Activated CD4-positive, CD25-positive, alpha-beta regulatory T cell (primary cell): ENCODE results near the gene FAM168A.

Source experiments
- DNase-seq, 4 experiments: peaks; one replicate each; lab custom pipeline; 2025; lab: John Stamatoyannopoulos, UW

Gene FAM168A

GRCh38 chr11:73367482-73368024, 230.4 kb downstream of the FAM168A start:
- DNase-seq = no peak

DNA sequence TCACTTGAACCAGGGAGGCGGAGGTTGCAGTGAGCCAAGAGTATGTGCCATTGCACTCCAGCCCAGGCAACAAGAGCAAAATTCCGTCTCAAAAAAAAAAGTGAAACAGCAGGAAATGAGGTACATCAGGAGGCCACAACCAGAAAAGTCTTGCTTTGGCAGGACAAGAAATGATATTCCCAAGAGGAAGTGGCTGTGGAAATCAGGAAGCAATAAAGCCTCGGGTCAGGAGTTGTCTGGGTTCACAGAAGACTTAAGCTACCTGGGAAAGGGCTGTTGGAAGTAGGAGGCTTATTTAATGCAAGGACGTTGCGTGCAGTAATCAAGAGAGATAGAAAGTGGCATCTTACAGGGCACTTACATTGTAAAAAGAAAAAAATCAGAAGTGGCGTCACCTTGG, 231.0 kb downstream of the FAM168A start:
- no peak for DNase-seq

DNA sequence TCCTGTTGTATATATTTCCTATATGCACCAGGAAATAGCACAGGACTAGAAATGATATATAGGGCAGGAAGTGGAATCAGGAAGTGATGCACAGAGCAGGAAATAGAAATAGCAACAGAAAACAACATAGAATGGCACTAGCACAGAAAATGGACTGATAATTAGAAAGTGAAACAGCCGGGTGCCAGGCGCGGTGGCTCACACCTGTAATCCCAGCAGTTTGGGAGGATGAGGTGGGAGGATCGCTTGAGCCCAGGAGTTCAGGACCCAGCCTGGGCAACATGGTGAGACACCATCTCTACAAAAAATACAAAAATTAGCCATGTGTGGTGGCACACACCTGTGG, 231.7 kb downstream of the FAM168A start:
- DNase-seq = no peak

- no peak for DNase-seq
These were observed 232.3 kb downstream of the FAM168A start for GRCh38 chr11:73365352-73366264.

DNA sequence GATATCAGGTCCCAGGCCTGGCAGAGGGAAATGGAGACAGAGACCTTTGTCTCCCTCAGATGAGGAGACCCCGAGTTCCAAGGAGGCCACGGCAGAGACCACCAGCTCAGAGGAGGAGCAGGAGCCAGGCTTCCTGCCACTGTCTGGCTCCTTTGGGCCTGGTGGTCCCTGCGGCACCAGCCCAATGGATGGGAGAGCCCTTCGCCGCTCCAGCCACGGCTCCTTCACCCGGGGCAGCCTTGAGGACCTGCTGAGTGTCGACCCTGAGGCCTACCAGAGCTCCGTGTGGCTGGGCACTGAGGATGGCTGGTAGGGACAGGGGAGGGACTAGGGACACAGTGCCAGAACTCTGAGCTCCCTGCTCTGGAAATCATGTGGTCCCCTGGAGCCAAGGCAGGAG, 234.8 kb downstream of the FAM168A start:
- no peak for DNase-seq

DNA sequence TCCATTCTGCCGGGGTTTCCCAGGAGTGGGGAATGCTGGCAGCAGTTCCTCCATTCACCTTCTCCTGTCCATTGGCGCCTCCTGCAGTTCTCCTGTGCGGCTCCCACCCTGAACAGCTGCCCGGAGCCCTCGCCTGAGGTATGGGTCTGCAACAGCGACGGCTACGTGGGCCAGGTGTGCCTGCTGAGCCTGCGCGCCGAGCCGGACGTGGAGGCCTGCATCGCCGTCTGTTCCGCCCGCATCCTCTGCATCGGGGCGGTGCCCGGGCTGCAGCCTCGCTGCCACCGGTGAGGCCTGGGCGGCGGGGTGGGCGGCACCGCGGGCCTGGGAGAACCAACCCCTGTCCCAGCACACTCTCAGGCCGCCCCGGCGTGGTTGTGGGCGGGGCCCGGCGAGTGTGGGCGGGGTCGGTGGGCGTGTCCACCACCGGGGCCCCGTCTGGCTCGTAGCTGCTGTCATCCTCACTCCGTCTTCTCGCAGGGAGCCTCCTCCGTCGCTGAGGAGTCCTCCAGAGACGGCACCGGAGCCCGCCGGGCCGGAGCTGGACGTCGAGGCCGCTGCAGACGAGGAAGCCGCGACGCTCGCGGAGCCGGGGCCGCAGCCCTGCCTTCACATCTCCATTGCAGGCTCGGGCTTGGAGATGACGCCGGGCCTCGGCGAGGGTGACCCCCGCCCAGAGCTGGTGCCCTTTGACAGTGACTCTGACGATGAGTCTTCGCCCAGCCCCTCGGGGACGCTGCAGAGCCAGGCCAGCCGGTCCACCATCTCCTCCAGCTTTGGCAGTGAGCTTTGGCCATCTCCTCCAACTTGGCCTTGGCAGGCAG, 235.7 kb downstream of the FAM168A start:
- no peak for DNase-seq

DNA sequence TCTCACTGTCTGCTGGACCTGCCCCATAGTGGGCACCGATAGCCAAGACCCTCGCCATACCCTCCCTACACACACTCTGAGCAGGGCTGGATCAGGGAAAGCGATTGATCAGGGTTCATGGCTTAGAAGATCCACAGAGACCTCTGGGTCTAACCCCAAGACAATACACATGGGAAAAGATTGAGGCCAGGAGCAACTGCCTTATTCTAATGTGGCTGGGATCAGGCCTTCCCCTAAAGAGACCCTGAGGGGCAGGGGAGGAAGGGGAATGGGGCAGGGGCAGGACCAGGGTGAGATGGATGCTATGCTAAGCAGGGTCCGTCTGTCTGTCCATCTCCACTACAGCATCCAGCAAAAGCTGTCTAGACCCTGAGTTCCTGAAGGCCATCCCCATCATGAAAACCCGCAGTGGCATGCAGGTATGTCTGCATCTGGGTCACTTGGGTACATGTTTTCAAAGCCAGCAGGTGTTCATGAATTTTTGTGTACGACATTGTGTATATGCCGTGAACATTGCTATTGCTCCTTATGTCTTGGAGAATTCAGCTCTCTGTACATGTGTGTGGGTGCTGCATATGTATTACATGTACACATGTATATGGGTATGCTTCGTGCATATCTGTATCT, 237.1 kb downstream of the FAM168A start:
- DNase-seq = no peak

DNA sequence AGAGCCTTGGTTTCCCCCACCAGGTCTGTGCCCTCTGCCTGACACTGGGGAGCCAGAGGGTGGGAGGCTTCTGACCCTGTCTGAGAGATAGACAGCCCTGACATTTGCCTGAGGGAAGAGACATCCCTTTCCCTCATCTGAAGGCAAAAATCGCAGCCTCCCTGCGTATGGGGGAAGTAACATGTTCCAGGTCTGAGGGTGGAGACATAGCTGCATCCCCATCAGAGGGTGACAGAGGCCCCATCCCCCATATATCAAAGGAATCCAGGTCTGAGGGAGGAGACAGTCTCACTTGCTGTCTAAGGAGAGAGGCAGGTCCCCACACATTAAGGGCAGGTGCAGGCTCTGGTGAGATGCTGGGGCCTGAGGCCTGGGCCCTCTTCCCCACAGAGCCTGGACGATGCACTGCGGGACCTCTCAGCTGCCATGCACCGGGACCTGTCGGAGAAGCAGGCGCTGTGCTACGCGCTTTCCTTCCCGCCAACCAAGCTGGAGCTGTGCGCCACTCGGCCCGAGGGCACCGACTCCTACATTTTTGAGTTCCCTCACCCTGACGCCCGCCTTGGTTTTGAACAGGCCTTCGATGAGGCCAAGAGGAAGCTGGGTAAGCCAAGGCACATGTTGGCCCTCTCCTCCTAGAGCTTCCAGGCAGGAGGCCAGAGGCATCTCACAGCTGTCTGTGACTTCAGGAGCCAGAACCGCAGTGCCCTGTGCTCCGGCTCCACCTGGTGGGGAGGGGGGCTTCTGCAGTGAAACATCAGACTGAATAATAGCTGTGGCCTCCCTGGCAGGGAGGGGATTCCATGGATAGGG, 237.8 kb downstream of the FAM168A start:
- peak in 1 of 4 experiments; percentile 11 for DNase-seq

DNA sequence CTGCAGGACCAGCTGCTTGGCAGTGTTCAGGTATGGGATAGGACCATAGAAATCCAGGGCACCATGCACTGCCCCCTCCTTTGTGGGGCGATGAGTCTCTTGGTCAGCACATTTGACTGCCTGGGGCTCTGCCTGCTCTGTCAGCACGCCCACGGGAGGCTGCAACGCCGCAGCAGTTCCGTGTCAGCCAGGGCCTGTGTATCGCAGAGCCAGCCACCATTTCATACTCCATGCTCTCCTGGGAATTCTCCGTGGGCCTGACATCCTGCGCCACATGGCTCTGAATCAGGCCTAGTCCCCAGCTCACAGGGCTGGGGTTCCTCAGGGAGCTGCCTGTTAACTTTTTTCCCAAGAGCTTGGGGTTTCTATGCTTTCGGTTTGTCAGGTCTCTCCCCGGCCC, 238.6 kb downstream of the FAM168A start:
- no peak for DNase-seq

GRCh38 chr11:73358071-73358470, 239.8 kb downstream of the FAM168A start:
- no peak for DNase-seq

GRCh38 chr11:73356979-73357860, 240.7 kb downstream of the FAM168A start:
- DNase-seq = no peak

DNA sequence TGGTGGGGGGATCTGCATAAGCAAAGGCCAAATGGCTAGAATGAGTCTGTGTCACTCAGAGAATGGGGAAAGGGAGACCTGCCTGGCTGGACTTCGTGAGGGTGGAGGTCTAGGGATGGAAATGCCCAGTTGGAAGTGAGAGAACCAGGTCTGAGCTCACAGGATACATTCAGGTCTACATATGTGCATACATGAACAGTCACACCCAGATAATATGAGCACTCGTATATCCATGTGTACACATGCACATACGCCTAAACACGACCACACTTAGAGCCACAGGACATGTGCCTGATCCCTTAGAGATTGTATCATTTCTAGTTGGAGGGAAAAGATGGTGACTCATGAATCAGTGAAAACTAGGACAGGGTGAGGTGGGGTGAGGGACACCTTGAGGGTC, 242.8 kb downstream of the FAM168A start:
- DNase-seq = no peak

DNA sequence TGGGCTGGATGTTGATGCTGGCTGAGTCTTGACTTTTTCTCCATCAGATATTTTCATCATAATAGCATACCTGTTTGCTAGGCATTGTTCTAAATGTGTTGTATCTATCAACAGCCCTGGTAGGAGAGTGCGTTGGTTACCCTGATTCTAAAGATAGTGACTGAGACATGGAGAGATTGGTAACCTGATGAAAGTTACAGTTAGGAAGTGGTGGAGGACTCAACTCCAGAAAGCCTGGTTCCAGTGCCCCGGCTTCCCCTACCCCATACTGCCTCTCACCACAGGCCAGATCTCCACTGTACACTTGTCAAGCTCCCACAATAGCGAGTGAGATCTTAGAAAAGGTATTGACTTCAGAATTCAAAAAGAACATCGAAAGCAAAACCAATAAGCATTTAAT, 244.5 kb downstream of the FAM168A start:
- DNase-seq = no peak

- DNase-seq = peak in 2 of 4 experiments; percentile 16 to 26
These were observed 246.8 kb downstream of the FAM168A start for GRCh38 chr11:73350908-73351636.
